ENCODE data around the gene EIF5B.
"Not testable (repeated sequence)": the region's sequence is repeated elsewhere in the genome, so short reads cannot be mapped to it uniquely, and the experiment has no call there.

The EIF5B gene

GRCh38 chr2:99356853-99357252 lies 19.7 kb downstream of the EIF5B start:
- DNase-seq: no peak

- DNase-seq: no peak
Measured at GRCh38 chr2:99365661-99366060, 28.5 kb downstream of the EIF5B start.

- DNase-seq: not testable (repeated sequence)
Measured at GRCh38 chr2:99368854-99369253, 31.7 kb downstream of the EIF5B start.

- no peak for DNase-seq
Measured at GRCh38 chr2:99373144-99373543, 36.0 kb downstream of the EIF5B start.

GRCh38 chr2:99374747-99375146 lies 37.6 kb downstream of the EIF5B start:
- no peak for DNase-seq

GRCh38 chr2:99376254-99376864 lies 39.2 kb downstream of the EIF5B start:
- DNase-seq: no peak

- no peak for DNase-seq
Measured at GRCh38 chr2:99377879-99378278, 40.7 kb downstream of the EIF5B start.

- no peak for DNase-seq
Measured at GRCh38 chr2:99380376-99381010, 43.3 kb downstream of the EIF5B start.

- DNase-seq: no peak
Measured at GRCh38 chr2:99382143-99382542, 45.0 kb downstream of the EIF5B start.

GRCh38 chr2:99386011-99386410 lies 48.8 kb downstream of the EIF5B start:
- no peak for DNase-seq

- DNase-seq: no peak
Measured at GRCh38 chr2:99388892-99389291, 51.7 kb downstream of the EIF5B start.

- no peak for DNase-seq
Measured at GRCh38 chr2:99389371-99389770, 52.2 kb downstream of the EIF5B start.

GRCh38 chr2:99389946-99390345 lies 52.8 kb downstream of the EIF5B start:
- DNase-seq: no peak

GRCh38 chr2:99395589-99396130 lies 58.5 kb downstream of the EIF5B start:
- DNase-seq: no peak

GRCh38 chr2:99397266-99397920 lies 60.2 kb downstream of the EIF5B start:
- peak in 23 of 58 donors; percentile 4 to 45 (median 14) for DNase-seq

- no peak for DNase-seq
Measured at GRCh38 chr2:99398303-99398702, 61.1 kb downstream of the EIF5B start.

GRCh38 chr2:99399063-99399462 lies 61.9 kb downstream of the EIF5B start:
- DNase-seq: peak in 2 of 58 donors; percentile 10 to 19

- no peak for DNase-seq
Measured at GRCh38 chr2:99399795-99400194, 62.6 kb downstream of the EIF5B start.

GRCh38 chr2:99401841-99402240 lies 64.7 kb downstream of the EIF5B start:
- DNase-seq: no peak

- DNase-seq: no peak
Measured at GRCh38 chr2:99403084-99403483, 65.9 kb downstream of the EIF5B start.

GRCh38 chr2:99403524-99403923 lies 66.3 kb downstream of the EIF5B start:
- DNase-seq: no peak

- DNase-seq: no peak
Measured at GRCh38 chr2:99404039-99404796, 67.0 kb downstream of the EIF5B start.
